GM23248 (cell line): Measurements from ENCODE around the gene ACTA1.

ENCODE experiments used
- EZH2 ChIP-seq: fragments of 200-600 bp; sonication (generic); IDR thresholded peaks from 2 replicates; pipeline ENCODE4 v1.6.1; 2018; ENCODE audit warnings: antibody characterized with exemption, mild to moderate bottlenecking; ENCODE audit not compliant: insufficient read depth, poor library complexity, severe bottlenecking
- EZH2phosphoT487 ChIP-seq: fragments of 200-600 bp; sonication (generic); IDR thresholded peaks from 2 replicates; pipeline ENCODE4 v1.6.1; 2018; ENCODE audit warnings: antibody characterized with exemption, moderate library complexity, mild to moderate bottlenecking, low read depth; ENCODE audit not compliant: insufficient read depth

DNA sequence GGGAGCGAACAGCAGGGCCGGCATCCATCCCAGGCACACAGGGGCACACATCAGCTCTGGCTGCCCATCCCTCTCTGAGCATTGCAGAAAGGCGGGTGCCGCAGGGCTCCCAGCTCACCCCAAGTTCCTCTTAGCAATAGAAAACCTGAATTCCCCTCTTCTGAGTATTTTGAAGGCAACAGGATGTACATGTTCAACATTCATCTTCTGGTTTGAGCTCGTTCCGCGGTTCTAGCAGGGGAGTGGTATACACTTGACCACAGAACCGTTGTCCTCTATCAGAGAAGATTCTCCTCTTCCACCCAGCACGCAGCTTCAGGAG lies 23.6 kb downstream of the ACTA1 start:
- no peak for TF ChIP-seq EZH2
- TF ChIP-seq EZH2phosphoT487 = no peak
